OCI-LY1 (cell line): ENCODE measurements around the gene ZNF175.

Source experiments
- CTCF ChIP-seq: fragments of 200-600 bp; sonication (generic), shearing (Covaris generic); IDR thresholded peaks from 2 replicates; pipeline ENCODE4 v1.5.1; 2017; ENCODE audit warnings: mild to moderate bottlenecking, antibody characterized with exemption, low read length, moderate library complexity, mixed read lengths
- EZH2 ChIP-seq: fragments of 200-600 bp; sonication (generic), shearing (Covaris generic); IDR thresholded peaks from 2 replicates; pipeline ENCODE4 v1.8.0; 2017; ENCODE audit warnings: borderline replicate concordance, mixed run types, mild to moderate bottlenecking, antibody characterized with exemption, low read length, moderate library complexity, mixed read lengths

- TF ChIP-seq CTCF (no peak), EZH2 (no peak)
Measured at GRCh38 chr19:51572908-51573307, 1.8 kb downstream of the ZNF175 start.
